Stimulated activated CD8-positive, alpha-beta memory T cell treated with anti-CD3 and anti-CD28 coated beads, Interleukin-12 subunit alpha, Interleukin-12 subunit beta, amount 100 ng/mL, for 1 hour (primary cell): Measurements from ENCODE around the gene PTPRH.
"Not testable (repeated sequence)": the region's sequence is repeated elsewhere in the genome, so short reads cannot be mapped to it uniquely, and the experiment has no call there.

Experiments used
- DNase-seq: peaks from one replicate; pipeline ENCODE4 v3.0.0-alpha.2; 2020; ENCODE audit warnings: low read depth

Gene PTPRH

GRCh38 chr19:55186080-55186479, 23.2 kb downstream of the PTPRH start:
- DNase-seq, result no peak

DNA sequence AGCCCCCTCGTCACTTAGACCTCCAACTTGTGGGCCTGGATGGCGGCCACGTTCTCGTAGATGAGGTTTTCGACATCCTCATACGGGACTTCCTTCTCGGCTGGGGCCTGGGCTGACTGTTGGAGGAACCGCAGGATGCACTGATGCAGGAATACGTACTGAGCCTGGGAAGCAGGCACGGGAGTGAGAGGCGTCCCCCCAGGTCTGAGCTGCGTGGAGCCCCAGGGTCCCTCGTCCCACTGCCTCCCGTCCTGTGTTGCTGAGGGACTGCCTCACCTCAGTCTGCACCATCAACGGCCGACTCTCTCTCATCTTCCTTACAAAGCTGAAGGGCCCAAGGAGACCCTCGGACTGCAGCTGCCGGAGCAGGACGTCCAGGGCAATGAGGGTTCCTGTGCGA, 27.6 kb downstream of the PTPRH start:
- no peak for DNase-seq

- peak; percentile 29 for DNase-seq
These were observed 29.5 kb downstream of the PTPRH start, which contains the start of gene SYT5 for GRCh38 chr19:55179606-55180484. SYT5 (minus strand) TSS chr19:55180289; CDS start chr19:55179041, 1,248 bp downstream.

DNA sequence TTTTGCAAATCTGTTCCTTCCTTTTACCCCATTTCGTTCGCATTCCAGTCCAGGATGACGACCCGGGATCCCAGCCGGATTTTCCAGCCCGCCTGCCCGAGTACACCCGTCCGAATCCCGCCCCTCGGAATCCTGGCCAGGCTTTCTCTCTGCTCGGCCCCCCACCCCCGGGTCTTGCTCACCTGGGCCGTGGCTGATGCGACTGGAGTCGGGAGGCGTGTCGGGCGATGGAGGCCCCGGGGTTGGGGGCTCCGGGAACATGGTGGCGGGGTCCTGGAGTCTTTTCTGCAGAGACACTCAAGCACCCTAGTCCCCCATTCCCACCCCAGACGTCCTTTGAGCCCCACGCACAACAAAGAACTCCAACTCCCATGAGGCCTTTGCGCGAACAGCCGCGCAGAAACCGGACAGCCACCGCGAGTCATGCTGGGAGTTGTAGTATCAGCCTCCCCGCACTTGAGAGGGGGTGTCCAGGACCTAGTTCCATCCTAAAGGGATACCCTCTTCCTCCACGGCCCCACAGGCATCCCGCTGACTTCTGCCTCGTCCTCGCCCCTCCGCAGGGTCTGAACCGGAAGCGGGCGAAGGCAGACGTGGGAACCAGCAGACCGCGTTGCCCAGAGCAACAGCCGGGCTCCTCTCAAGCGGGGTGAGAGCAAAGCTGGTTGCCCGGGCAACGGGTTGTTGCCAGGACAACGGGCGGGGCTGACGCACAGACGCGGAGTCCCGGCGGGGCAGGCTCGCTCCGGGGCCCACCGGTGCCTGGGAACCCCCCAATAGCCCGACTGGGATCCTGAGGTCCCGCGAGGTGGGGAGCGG, 30.3 kb downstream of the PTPRH start:
- DNase-seq, result peak; percentile 87

DNA sequence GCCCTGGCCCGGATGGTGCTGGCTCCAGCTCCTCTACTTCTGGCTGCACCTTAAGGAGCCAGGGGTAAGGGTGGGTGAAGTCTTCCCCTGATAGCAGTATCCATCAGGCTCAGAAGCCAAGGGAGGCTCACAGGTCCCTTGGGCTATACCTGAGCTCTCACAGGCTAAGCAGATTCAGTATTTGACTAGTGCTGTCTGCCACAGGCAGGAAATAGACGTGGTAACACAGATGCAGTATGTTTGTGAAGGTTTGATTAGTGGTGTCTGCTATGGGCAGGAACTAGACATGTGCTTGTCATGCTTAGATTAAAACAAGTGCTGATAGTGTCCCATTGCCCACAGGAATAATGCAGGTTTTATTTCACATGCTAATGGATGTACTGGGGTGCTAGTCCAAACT, 33.2 kb downstream of the PTPRH start:
- DNase-seq, result no peak

- no peak for DNase-seq
These were observed 34.0 kb downstream of the PTPRH start for GRCh38 chr19:55175117-55175867.

DNA sequence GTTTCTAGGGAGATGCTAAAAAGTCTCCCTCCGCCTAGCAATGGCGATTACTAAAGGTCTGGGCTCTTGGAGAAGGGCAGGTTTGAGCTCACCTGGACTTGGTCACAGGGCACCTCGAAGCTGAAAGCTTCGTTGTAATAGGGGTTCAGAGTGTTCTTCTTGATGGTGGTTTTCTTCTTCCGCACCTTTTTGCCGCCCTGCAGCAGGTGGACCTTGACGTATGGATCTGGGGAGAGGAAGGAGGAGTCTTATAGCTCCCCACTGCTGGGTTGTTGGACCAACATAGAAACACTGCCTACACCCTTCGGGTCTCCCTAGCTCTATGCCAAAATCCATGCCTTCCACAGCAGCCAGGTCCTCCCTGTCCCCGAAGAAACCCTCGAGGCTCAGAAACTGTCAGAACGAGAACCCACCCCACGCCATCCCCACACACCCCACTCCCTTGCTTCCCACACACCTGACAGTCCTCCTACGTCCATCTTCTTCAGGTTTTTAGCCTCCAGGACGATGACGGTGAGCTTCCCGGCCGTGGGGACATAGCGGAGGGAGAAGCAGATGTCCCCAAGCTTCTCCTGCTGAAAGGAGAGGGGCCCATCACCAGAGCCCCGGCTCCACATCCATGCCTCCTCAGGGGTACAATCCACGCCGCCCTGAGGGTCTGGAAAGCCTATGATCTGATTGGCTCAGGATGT, 34.7 kb downstream of the PTPRH start:
- no peak for DNase-seq

DNA sequence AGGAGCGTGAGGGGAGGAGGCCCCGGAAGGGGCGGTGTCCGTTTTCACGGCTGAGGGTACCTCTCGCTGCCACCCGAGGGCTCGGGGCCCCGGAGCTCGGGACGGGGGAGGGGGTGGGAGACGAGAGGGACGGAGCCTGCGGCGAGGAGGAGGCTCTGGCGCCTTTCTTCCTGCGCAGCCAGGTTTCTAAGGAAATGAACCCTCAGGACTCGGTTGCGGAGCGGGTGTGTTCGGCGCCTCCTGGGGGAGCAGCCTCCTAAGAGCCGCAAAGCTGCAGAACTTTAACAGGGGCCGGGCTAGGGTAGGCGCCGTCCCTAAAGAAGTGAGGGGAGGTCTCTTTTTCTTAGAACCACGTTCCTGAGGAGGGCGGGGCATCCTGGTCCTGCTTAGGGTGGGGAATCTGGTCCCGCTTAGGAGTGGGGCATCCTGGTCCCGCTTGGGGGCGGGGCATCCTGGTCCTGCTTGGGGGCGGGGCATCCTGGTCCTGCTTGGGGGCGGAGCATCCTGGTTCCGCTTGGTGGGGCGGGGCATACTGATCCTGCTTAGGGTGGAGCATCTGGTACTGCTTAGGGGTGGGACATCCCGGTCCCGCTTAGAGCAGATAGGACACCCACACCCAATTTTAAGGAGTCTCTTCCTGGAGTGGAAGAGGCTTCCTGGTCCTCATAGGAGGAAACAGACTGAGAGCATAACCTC, 35.4 kb downstream of the PTPRH start:
- no peak for DNase-seq

GRCh38 chr19:55173186-55173713, 36.1 kb downstream of the PTPRH start:
- DNase-seq, result no peak

DNA sequence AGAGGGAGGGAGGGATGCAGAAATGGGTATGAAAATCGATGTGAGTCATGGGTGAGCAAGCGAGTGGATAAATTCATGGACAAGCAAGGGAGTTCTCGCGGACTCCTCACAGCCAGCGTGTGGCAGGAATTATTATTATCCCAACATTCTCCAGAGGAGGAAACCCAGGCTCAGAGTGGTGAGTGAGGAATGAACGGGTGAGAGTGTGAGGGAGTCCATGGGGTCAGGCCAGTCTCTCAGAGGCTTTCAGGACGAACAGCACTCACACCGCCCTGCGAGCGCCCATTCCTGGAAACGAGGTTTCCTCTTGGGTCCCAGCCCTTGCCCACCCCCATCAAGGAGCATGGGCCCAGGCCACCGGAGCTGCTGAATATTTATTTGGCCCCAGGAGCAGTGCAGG, 36.6 kb downstream of the PTPRH start:
- DNase-seq, result no peak

GRCh38 chr19:55172318-55172717, 37.0 kb downstream of the PTPRH start:
- DNase-seq, result not testable (repeated sequence)

DNA sequence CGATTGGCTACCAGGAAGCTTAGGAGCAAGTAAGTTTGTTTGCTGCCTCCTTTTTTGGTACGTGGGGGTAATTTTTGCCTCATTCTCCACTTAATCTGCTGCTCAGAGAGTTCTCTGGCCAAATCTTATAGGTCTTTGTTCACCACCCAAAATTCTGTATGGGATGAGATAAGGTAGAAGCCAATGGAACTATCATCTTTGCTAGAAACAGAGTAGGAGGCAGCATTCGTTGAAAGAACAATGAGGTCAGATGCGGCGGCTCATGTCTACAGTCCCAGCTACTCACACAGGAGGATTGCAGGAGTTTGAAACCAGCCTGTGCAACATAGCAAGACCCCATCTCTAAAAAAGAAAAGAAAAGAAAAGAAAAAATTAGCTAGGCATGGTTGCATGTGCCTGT, 37.9 kb downstream of the PTPRH start:
- DNase-seq, result no peak

GRCh38 chr19:55169136-55169535, 40.2 kb downstream of the PTPRH start:
- no peak for DNase-seq

DNA sequence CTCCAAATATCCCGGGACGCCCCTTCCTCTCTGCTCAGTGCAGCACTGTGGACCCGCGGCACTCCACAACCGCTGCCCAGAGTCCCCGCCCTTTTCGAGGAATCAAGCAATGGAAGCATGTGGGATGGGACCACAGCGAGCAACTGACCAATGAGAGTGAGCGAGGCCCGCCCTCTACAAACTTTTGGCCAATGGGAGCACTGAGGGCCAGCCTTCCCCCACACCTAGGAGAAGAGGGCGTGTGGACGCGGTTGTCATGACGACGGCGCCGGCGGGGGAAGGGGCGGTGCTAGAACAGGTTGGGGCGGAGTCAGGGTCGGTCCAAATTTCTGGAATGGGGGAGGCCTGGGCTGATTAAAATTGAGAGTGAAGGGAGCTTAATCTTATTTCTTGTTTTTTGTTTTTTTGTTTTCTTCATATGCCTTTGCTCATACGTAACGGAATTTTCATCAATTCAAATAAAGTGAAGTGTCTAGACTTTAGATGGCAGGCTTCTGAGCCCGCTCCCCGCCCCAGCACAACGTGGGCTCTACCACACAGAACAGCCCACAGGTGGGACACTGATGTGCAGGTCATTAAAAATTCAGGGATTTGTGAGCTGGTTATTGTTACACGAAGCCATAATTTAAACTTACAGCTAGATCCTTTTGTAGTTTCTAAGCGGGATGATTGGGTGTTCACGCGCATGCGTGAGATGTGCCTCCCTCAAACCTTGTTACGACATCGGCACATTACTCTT, 42.6 kb downstream of the PTPRH start, which contains the start of gene DNAAF3:
Gene DNAAF3, minus strand, starts transcription at position 84 of the 739 bp plus-strand sequence. CDS start 200 bp downstream, outside the sequence.
- DNase-seq, result peak; percentile 26

DNA sequence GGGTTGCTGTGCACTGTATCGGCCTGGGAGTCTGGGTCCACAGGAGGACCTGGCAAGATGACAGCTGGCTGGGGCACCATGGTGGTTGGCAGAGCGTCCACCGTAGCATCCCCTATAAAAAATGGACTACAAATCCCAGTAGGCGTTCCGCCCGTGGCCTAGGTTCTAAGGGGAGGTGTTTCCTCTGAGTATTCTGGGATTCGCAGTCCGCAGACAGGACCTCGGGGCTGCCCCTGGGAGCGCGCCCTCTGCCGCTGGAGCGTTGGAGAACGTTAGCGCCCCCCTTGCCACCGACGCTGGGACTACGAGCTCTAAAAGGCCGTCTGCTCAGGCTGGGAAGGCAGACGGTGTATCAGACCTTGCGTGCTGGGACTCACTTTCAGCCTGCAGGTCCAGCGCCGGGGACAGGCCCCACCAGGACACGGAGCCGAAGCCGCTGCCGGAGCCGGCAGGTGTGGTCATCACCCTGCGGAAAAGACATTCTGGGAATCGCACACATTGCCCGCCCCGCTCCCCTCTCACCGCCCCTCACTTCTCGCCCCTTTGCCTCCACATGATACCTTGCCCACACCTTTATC, 43.3 kb downstream of the PTPRH start:
- no peak for DNase-seq

- no peak for DNase-seq
These were observed 47.6 kb downstream of the PTPRH start for GRCh38 chr19:55161571-55162322.

DNA sequence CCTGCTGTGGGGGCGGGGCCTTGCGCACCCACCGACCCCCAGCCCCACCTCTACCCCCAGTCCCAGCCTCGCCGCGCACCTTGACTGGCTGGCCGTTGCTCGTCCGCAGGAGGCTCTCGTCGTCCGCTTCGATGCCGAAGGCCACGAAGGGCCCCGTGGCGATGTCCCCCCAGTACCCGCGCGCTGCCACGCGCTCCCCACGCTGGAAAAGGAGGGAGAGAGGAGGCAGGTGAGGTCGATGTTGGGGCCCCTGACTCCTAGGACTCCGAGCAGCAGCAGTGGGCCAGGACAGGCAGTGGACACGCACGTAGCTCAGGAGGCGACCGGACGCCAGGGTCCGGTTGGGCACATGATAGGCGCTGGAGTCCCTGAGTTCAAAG, 48.3 kb downstream of the PTPRH start:
- DNase-seq, result no peak

GRCh38 chr19:55160128-55160985, 48.9 kb downstream of the PTPRH start:
- peak; percentile 69 for DNase-seq
